Adrenal gland (tissue), 5 donors: ENCODE results near the gene ADISSP.

ENCODE experiments used
- POLR2A ChIP-seq, 2 donors: fragments of 450-650 bp; IDR thresholded peaks; one replicate each; pipeline ENCODE4 v1.6.1; 2017; ENCODE audit warnings: antibody characterized with exemption in 2 of 2, mild to moderate bottlenecking in 2 of 2, moderate library complexity in 1 of 2
- TF ChIP-seq, protein P1 (sequence below), 6 experiments: fragments of 450-650 bp in 4 of 6; fragments of 200-600 bp in 2 of 6; sonication (generic) in 1 of 6; IDR thresholded peaks; 1 replicate in 5 of 6; 2 replicates in 1 of 6; pipeline versions ENCODE4 v1.5.1 to v1.8.0; 2016 to 2021; ENCODE audit warnings: antibody characterized with exemption in 6 of 6, mild to moderate bottlenecking in 2 of 6, moderate library complexity in 1 of 6
- donor health status: DM: no; HTN: no; CAD: no.

DNA sequence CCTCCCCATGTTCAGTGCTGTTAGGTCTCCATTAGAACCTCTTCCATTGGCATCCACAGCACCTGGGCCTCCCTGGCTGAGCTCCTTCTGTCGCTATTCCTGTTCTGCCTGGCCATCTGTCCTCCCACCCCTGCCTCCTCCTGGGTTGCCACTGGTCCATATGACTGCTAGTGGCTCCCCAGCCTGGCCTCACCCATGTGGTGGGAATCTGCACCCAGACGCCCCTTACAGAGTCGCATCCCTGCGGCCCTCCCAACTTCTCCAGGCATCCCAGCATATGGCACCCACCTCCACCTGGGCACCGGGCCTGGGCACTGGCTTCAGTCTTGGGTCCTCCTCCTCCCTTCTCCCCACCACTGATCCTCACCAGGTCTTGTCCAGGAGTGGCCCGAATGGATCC lies 36.3 kb upstream of the ADISSP start:
- TF ChIP-seq, protein P1, sequence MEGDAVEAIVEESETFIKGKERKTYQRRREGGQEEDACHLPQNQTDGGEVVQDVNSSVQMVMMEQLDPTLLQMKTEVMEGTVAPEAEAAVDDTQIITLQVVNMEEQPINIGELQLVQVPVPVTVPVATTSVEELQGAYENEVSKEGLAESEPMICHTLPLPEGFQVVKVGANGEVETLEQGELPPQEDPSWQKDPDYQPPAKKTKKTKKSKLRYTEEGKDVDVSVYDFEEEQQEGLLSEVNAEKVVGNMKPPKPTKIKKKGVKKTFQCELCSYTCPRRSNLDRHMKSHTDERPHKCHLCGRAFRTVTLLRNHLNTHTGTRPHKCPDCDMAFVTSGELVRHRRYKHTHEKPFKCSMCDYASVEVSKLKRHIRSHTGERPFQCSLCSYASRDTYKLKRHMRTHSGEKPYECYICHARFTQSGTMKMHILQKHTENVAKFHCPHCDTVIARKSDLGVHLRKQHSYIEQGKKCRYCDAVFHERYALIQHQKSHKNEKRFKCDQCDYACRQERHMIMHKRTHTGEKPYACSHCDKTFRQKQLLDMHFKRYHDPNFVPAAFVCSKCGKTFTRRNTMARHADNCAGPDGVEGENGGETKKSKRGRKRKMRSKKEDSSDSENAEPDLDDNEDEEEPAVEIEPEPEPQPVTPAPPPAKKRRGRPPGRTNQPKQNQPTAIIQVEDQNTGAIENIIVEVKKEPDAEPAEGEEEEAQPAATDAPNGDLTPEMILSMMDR (IDR thresholded peaks at IDR 0.05) = no peak
- TF ChIP-seq POLR2A (IDR thresholded peaks at IDR 0.05) = no peak
